Measurements from ENCODE around the gene TLE1.
"Not testable (repeated sequence)": the region's sequence is repeated elsewhere in the genome, so short reads cannot be mapped to it uniquely, and the experiment has no call there.

TLE1 gene

DNA sequence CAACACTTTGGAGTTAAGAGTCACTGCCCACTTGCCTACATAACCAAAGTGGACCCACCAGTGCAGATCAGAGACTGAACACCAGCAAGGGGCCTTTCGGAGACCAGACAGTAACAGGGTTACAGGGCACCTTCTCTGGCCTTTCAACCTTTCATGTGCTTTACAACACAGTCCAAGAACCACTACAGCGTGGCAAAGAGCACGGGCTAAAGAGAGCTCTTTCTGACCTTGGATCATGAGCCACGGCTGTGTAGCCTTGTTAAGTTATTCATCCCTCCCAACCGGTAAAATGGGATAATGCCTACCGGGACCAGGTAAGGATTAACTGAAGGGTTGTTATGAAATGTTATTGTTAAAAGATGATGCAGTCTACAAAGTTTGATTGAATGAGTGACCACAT, 75.0 kb downstream of the TLE1 start:
- no peak overlapping the region for H3K27ac ChIP-seq
- no peak overlapping the region for H3K4me3 ChIP-seq
- H3K9me3 ChIP-seq (ENCODE audit: low read depth, low read length), result no peaks in the 10 kb centered on the region
- DNase-seq (ENCODE audit: low read depth, low spot score), result no peak
- no peak overlapping the region for H3K9ac ChIP-seq (ENCODE audit: insufficient read length)
- TF ChIP-seq POLR2AphosphoS5 (IDR thresholded peaks at IDR 0.05; ENCODE audit: borderline replicate concordance, low read depth, low read length) (no peak), FOXP2 (optimal IDR thresholded peaks at IDR 0.05; ENCODE audit: control extremely low read depth, extremely low read length, insufficient read depth) (no peak), EZH2 (IDR thresholded peaks at IDR 0.05) (no peak)
- no peaks in the 10 kb centered on the region for H3K36me3 ChIP-seq (ENCODE audit: insufficient read depth, low read length)

DNA sequence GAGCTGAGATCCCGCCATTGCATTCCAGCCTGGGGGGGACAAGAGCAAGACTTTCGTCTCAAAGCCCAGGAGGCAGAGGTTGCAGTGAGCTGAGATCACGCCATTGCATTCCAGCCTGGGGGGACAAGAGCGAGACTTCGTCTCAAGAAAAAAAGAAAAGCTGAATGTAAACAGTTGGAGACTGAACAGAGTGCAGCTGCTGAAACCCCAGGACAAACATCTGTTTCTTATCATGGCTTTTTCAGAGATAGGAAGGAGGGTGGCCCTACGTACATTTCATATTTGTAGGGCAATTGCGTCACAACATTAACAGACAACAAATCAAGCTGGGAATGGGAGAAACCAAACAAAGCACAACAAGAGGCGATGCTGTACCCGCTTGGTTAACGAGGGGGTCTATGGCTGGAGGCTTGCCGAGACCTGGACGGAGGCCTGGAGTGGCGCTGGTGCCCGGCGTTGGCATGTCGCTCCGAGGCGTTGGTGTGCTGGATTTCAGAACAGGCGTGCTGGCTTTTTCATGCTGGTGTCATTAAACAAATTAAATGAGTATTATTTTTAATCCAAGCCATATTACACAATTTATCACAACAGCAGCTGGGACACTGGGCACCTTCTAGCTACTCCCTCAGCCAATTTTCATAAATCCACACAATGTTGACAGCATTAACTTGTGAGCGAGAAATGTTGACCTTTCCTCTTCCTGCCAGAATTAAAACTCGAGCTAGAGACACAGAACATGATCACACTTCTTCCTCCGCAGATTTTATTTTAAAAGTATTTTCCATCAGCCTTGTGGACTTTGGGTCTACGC, 76.1 kb downstream of the TLE1 start:
- Histone ChIP-seq H3K9me3 (ENCODE audit: low read depth, low read length) (no peaks in the 10 kb centered on the region), H3K4me3 (peak overlapping the region; percentile 78), H3K9ac (ENCODE audit: insufficient read length) (peak overlapping the region; percentile 67), H3K27ac (peak overlapping the region; percentile 95), H3K36me3 (ENCODE audit: insufficient read depth, low read length) (no peaks in the 10 kb centered on the region)
- TF ChIP-seq FOXP2 (optimal IDR thresholded peaks at IDR 0.05; ENCODE audit: control extremely low read depth, extremely low read length, insufficient read depth) (peak; percentile 97), POLR2AphosphoS5 (IDR thresholded peaks at IDR 0.05; ENCODE audit: borderline replicate concordance, low read depth, low read length) (no peak)
- DNase-seq (ENCODE audit: low read depth, low spot score), result peak; percentile 83

DNA sequence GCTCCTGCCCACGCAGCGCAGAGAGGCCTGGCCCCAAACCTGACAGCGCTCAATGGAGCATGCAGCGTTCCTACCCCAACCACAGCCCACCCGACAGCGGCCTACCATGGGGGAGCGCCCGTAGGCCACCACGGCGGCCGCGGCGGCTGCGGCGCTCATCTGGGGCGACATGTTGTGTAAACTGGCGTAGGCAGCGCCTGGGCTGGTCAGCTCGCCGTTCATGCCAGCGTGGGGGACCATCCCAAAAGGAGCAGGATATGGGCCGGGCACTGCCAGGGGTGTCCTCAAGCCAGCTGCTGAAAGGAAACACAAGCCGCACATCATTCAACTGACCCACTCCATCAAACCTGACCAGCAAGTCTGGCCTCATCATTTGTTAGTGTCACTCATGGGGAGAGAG, 77.7 kb downstream of the TLE1 start:
- no peak for DNase-seq (ENCODE audit: low read depth, low spot score)
- TF ChIP-seq FOXP2 (optimal IDR thresholded peaks at IDR 0.05; ENCODE audit: control extremely low read depth, extremely low read length, insufficient read depth) (no peak), EZH2 (IDR thresholded peaks at IDR 0.05) (no peak)
- H3K4me3 ChIP-seq, result no peak overlapping the region
- no peaks in the 10 kb centered on the region for H3K9me3 ChIP-seq (ENCODE audit: low read depth, low read length)
- no peak overlapping the region for H3K9ac ChIP-seq (ENCODE audit: insufficient read length)
- no peaks in the 10 kb centered on the region for H3K36me3 ChIP-seq (ENCODE audit: insufficient read depth, low read length)
- no peak overlapping the region for H3K27ac ChIP-seq

DNA sequence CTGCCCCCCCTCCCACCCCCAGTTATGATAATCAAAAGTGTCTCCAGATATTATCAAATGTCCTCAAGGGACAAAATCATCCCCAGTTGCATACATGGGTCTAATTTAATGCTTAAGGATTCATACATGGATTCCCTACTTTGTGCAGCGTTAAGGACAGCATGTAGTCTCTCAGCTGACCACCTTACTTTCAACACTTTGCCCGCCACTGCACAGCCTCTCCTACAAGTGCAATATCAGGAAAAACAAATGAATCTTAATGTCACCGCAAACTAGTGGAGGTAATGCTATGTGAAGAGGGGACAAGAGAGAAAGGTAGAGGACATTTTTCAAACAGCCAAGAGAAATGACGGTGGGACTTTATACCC, 78.6 kb downstream of the TLE1 start:
- DNase-seq (ENCODE audit: low read depth, low spot score), result no peak
- Histone ChIP-seq H3K9ac (ENCODE audit: insufficient read length) (no peak overlapping the region), H3K27ac (no peak overlapping the region), H3K36me3 (ENCODE audit: insufficient read depth, low read length) (no peaks in the 10 kb centered on the region), H3K9me3 (ENCODE audit: low read depth, low read length) (no peaks in the 10 kb centered on the region), H3K4me3 (no peak overlapping the region)
- TF ChIP-seq FOXP2 (optimal IDR thresholded peaks at IDR 0.05; ENCODE audit: control extremely low read depth, extremely low read length, insufficient read depth), result no peak
- TF ChIP-seq POLR2AphosphoS5 (IDR thresholded peaks at IDR 0.05; ENCODE audit: borderline replicate concordance, low read depth, low read length), result no peak
- TF ChIP-seq EZH2 (IDR thresholded peaks at IDR 0.05), result no peak

DNA sequence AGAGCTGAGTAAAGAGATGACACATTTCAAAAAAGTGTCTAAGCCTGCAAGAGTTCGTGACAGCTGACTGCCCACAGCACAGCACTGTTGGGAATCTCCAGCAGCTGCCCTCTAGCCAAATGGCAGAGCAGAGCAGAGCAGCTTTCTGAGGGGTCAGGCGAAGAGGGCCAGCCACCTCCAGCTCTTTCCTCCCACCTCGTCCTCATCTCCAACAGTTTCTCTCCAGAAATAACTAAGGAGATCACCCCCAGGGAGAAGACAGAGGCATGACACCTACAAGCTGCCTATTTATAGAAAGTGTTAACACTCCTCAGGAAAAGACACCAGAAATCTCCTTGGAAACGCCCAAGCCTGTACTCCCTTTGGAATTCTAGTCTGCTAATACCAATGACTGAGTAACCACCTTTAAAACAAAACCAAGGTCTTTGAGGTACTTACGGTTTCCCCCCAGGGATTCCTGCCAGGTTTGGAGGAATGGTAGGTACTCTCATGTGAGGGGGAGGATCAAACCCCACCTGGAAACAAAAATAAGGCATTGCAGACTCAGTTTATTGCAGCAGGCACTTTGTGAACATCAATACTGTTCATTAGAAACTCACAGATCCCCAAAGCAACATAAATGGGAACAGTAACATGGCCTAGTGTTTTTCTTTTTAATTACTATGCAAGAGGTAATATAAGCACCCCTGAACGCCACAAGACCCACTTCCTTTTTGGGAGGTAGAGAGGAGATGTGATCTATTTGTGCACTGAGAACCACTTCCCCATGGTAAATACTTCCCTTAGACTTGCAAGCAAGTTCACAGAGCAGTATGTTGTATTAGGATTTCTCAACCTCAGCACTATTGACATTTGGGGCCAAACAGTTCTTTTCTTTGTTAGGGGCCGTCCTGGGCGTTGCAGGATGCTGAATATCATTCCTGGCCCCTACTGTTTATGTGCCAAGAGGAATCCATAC, 79.3 kb downstream of the TLE1 start:
- H3K9ac ChIP-seq (ENCODE audit: insufficient read length), result no peak overlapping the region
- DNase-seq (ENCODE audit: low read depth, low spot score), result no peak
- H3K36me3 ChIP-seq (ENCODE audit: insufficient read depth, low read length), result no peaks in the 10 kb centered on the region
- 0 out of 2 replicates have a peak overlapping the region, but pooled peaks have one; percentile 14 for H3K4me3 ChIP-seq
- TF ChIP-seq EZH2 (IDR thresholded peaks at IDR 0.05) (no peak), POLR2AphosphoS5 (IDR thresholded peaks at IDR 0.05; ENCODE audit: borderline replicate concordance, low read depth, low read length) (no peak), FOXP2 (optimal IDR thresholded peaks at IDR 0.05; ENCODE audit: control extremely low read depth, extremely low read length, insufficient read depth) (no peak)
- H3K27ac ChIP-seq, result no peak overlapping the region
- no peaks in the 10 kb centered on the region for H3K9me3 ChIP-seq (ENCODE audit: low read depth, low read length)

DNA sequence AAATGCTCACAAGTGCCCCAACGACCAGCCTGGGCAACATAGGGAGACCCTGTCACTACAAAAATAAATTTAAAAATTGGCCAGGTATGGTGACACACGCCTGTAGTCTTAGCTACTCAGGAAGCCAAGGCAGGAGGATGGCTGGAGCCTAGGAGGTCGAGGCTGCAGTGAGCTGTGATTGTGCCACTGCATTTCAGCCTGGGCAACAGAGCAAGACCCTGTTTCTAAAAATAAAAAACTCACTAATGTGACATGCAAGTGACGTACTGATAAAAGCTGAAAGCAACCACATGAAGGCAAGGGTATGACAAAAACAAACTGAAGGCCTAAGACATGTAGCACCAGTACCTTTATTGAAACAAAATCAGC, 81.1 kb downstream of the TLE1 start:
- Histone ChIP-seq H3K4me3 (no peak overlapping the region), H3K9ac (ENCODE audit: insufficient read length) (no peak overlapping the region), H3K9me3 (ENCODE audit: low read depth, low read length) (no peaks in the 10 kb centered on the region), H3K27ac (no peak overlapping the region), H3K36me3 (ENCODE audit: insufficient read depth, low read length) (no peaks in the 10 kb centered on the region)
- DNase-seq (ENCODE audit: low read depth, low spot score), result no peak
- TF ChIP-seq POLR2AphosphoS5 (IDR thresholded peaks at IDR 0.05; ENCODE audit: borderline replicate concordance, low read depth, low read length) (no peak), EZH2 (IDR thresholded peaks at IDR 0.05) (no peak), FOXP2 (optimal IDR thresholded peaks at IDR 0.05; ENCODE audit: control extremely low read depth, extremely low read length, insufficient read depth) (no peak)

DNA sequence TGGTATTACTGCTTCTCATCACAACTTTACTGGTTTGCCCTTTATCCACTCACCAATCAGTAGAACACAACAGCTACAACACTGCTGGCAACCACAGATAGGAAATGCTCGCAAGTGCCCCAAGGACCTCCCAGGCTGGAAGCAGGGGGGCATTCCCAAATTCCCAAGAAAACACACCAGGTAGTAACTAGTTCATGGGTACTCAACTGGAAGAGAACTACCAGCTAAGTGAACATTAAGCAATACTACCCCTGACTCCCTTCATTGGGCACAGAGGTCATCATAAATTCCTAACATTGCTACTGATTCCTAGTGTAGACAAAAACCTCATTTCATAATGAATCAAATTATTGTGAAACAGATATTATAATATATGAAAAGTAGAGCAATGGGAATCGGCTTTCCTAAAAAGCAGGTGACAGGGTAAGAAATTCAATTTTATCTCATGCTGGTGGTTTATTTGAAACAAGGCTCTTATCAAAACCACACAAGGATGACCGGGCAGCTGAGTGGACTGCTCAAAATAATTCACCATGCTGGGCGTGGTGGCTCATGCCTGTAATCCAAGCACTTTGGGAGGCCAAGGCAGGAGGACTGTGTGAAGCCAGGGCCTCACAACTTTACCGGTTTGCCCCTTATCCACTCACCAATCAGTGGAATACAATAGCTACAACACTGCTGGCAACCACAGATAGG, 81.6 kb downstream of the TLE1 start:
- no peak for DNase-seq (ENCODE audit: low read depth, low spot score)
- H3K9ac ChIP-seq (ENCODE audit: insufficient read length), result no peak overlapping the region
- H3K4me3 ChIP-seq, result no peak overlapping the region
- TF ChIP-seq FOXP2 (optimal IDR thresholded peaks at IDR 0.05; ENCODE audit: control extremely low read depth, extremely low read length, insufficient read depth) (no peak), POLR2AphosphoS5 (IDR thresholded peaks at IDR 0.05; ENCODE audit: borderline replicate concordance, low read depth, low read length) (no peak), EZH2 (IDR thresholded peaks at IDR 0.05) (no peak)
- H3K36me3 ChIP-seq (ENCODE audit: insufficient read depth, low read length), result no peaks in the 10 kb centered on the region
- H3K9me3 ChIP-seq (ENCODE audit: low read depth, low read length), result no peaks in the 10 kb centered on the region
- no peak overlapping the region for H3K27ac ChIP-seq

DNA sequence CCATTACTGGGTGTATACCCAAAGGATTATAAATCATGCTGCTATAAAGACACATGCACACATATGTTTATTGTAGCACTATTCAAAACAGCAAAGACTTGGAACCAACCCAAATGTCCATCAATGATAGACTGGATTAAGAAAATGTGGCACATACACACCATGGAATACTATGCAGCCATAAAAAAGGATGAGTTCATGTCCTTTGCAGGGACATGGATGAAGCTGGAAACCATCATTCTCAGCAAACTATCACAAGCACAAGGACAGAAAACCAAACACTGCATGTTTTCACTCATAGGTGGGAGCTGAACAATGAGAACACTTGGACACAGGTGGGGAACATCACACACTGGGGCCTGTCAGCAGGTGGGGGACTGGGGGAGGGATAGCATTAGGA, 83.1 kb downstream of the TLE1 start:
- not testable (repeated sequence) for H3K9ac ChIP-seq (ENCODE audit: insufficient read length); H3K4me3 ChIP-seq; H3K27ac ChIP-seq; DNase-seq (ENCODE audit: low read depth, low spot score); H3K9me3 ChIP-seq (ENCODE audit: low read depth, low read length); H3K36me3 ChIP-seq (ENCODE audit: insufficient read depth, low read length)
